ENCODE results near the gene EVC. TPM values are rescaled to one million over a fixed set of nuclear protein-coding genes. Genes with fewer than 3 reads are reported as not detected.
A peak's percentile ranks its signal among the peaks of the same experiment; 100 is the strongest.

Gene EVC
- polyA plus RNA-seq, 3 donors, result 36.2 to 41.3 (median 40.6) TPM

DNA sequence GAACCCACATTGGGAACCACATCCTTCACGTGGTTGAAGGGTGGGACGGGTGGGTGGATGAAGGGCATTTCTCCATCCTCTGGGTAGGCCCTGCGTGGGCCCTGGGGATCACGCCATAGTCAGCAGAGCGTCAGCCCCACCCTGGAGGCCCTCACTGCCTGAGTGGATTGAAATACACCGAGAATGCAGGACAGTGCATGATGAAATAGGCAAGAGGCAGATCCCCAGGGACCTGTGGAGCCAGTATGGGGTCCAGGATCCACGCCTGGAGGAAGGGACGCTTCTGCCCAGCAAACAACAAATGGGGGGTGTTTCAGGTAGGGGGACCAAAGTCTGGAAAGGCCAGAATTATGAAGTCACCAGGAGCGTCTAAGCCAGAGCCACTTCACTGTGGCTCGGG lies 19.4 kb downstream of the EVC start:
- DNase-seq (ENCODE audit: low read depth in 3 of 3, low spot score in 2 of 3), result no peak

DNA sequence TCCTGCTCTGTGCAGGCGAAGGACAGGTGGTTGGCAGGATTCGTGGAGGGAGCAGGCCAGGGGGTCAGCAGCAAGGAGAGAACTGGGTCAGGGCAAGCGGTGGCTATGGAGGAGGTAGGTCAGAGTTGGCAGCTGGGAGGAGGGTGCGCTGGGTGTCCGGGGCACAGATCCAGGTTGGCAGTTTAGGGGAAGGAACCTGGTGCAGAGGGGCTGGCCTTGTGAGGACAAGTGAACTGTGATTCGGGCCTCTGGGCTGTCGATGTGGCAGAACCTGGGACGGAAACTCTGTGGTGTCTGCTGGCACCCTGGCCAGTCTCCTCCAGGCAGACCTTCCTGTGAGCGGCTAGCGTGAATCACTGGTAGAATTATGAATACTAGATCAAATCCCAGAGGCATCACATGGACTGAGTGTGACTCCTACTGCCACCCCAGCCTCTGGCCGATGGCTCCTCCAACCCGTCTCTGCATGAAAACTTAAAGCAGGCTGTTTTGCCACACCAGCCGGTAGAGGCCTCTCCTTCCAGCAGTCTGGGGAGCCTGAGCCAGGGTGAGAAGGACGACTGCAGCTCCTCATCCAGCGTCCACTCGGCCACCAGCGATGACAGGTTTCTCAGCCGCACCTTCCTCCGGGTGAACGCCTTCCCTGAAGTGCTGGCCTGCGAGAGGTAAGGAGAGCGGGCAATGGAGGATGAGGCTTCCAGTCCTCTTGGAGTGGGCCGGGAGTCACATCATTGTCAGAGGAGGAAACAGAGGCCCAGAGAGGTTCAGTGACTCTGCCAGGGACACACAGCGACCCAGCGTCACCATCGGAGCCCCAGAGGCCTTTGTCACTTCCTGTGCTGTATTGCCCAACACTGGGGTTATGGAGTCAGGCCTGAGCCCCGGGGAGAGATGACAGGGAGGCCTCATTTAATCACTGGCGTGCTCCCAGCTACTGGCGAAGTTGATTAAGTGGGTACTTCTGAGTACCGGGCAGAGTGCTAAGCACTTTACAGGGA lies 20.3 kb downstream of the EVC start:
- DNase-seq (ENCODE audit: low read depth in 3 of 3, low spot score in 2 of 3), result no peak

DNA sequence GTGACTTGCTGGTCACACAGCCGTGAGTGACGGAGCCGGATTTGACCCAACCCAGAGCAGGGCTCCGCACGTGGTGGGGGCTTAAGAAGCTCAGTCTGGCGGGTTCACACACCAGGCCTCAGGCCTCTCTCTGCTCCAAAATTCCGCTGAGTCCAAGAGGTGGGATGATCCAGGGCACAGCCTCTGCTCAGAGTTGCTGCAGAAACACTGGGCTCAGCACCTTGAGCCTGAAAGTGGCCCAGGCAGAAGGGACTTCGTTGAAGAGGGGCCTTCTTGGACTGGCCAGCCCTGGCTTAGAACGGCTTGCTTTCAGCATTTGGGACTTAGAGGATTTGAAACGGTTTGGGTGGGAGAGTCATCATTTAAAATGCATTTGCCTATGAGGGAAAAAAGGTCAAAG lies 21.2 kb downstream of the EVC start:
- no peak for DNase-seq (ENCODE audit: low read depth in 3 of 3, low spot score in 2 of 3)

DNA sequence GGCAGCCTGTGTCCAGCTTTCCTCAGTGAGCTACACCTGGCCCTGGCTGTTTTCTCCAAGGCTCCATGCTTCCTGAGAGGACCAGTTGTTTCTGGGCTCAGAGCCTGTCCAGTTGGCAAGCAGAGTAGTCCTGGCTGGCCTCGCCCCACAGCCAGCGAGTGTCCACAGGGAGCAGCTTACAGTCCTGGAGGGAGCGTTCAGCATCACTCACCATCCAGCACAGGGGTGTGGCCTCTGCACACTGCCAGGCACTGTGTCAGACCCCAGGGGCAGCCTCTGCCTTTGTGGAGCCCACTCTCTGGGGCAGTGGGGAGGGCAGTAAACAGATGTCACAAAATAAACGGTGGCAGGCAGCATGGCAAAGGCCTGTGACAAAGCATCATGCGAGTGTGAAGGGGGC lies 23.9 kb downstream of the EVC start:
- DNase-seq (ENCODE audit: low read depth in 3 of 3, low spot score in 2 of 3), result no peak

DNA sequence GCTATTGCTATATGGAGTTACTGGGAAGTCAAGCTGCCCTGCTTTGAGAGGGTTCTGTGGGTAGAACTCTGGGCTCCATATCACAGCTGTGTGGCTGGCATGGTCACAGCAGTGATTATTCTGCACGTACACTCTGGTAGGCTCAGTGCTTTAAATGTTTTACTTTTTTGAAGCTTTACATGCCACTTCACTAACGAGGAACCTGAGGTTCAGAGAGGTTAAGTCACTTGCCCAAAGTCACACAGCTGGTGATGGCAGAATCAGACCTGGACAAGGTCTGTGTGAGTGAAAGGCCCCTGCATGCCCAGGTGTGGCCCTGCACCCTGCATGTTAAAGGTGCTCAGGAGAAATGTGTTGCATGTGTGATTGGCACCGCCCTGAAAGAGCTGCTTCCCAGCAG lies 24.5 kb downstream of the EVC start:
- DNase-seq (ENCODE audit: low read depth in 3 of 3, low spot score in 2 of 3), result no peak

DNA sequence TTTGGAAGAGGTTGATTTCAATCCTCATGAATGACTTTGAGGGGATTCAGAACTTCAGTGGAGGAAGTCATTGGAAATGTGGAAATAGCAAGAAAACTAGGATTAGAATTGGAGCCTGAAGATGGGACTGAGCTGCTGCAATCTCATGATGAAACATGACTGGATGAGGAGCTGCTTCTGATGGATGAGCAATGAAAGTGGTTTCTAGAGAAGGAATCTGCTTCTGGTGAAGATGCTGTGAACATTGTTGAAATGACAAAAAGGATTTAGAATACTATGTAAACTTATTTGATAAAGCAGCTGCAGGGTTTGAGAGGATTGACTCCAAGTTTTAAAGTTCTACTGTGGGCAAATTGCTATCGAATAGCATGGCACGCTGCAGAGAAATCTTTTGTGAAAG lies 27.1 kb downstream of the EVC start:
- no peak for DNase-seq (ENCODE audit: low read depth in 3 of 3, low spot score in 2 of 3)

DNA sequence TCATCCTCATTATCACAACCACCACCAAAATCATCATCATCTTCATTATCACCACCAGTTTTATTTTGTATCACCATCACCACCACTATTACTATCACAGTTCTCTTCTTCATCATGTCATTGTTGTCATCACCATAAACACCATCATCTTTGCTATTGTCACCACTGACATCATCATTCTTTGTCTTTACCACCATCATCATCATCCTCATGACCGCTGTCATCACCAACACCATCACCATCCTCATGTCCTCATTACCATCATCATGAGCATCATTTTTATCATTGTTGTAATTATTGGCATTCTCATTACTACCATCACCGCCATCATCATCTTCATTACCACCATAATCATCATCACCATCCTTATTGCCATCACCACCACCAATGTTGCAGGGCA lies 31.4 kb downstream of the EVC start:
- DNase-seq (ENCODE audit: low read depth in 3 of 3, low spot score in 2 of 3), result no peak

DNA sequence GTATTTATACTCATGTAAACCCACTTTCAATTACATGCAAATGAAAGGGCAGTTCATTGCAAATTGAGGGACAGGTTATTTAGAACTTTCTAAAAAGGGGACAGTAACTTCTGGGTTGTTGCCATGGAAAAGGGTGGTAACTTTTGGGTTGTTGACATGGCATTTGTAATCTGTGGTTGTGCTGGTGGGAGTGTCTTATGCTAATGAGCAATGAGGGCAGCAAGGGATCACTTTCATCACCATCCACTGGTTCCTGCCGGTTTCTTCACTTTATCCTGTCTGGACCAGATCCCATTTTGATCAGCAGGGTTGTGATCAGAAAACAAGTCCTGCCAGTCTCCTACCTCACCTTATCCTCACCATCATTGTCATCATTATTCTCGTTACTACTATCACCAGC lies 32.0 kb downstream of the EVC start:
- DNase-seq (ENCODE audit: low read depth in 3 of 3, low spot score in 2 of 3), result no peak

DNA sequence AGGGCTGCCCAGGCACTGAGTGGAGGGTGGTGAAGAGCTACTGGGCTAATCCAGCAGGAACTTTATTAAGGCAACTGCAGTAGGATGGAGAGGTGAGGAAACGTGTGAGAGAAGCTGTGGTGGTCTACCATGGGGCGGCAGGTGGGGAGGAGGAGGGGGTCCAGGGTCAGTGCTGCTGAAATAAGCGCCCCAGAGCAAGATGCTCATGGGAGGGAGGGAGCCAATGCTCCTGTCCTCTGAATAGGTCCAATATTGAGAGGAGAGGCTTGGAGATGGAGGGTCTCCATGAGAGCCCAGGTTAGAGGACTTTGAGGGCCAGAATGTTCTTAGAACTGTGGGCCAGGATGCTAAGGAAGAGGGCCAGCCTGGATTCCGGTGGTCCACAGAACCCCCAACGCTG lies 35.2 kb downstream of the EVC start:
- DNase-seq (ENCODE audit: low read depth in 3 of 3, low spot score in 2 of 3), result no peak

DNA sequence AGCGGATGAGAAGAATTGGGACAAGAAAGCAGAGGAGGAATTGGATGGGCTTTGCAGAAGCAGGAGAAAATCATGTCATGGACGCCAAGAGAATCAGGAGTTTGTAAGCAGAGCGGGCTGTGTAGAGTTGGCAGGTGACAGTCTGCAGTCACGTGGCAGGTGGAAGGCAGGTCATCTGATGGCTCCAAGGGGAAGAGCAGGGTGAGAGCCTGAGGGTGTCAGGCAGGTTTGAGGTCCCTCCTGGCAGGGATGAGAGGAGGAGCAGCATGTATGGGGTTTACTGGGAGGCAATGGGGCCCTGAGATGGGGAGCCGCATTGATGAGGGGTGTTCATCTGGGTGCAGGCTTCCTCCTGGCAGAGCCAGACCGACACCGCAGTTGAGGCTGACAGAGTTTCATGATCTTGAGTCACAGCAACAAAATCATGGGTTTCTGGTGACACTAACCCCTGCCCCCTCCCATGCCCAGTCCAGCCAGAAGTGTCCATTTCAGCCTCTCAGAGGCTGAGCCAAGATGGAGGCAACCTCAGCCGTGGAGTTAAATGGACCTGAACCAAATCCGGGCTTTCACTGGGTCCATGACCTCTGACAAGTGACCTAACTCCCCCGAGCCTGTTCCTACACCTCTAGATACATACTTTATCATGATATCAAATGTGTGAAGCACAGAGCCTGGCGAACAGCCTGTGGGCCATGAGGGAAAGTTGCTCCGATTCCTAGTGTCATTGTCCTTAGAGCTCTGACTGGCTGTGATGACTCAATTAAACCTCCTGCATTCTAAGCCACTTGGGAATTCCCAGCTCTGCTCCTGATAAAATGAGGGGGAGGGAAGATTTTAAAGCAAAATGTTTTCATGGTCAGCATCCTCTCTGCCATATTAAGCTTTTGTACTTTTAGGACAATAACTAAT lies 36.1 kb downstream of the EVC start:
- DNase-seq (ENCODE audit: low read depth in 3 of 3, low spot score in 2 of 3), result no peak

DNA sequence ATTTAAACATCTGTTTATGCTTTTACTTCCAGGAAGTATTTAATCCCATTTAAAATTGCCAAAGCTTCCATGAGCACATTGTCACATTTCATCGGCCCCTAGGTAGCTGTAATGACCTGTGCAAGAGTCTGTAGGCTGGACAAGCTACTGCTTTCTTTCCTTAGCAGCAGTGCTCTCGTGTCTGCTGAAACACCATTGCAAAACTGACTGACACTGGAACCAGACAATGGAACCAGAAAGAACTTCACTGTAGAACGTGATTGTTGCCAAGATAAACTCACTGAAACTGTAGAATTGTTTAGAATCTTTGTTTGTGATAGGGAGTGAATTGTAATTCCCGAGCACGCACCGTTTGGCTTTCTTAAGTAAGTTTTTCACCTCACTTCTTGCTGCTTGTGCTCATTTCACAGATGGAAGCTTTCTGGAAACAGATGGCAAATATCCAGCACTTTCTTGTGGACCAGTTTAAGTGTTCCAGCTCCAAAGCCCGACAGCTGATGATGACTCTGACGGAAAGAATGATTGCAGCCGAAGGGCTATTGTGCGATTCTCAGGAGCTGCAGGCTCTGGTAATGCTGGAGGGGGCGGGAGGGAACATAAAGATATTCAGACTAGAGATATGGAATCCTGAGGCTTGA lies 36.9 kb downstream of the EVC start:
- DNase-seq (ENCODE audit: low read depth in 3 of 3, low spot score in 2 of 3), result peak in 2 of 3 donors; percentile 20 to 58

DNA sequence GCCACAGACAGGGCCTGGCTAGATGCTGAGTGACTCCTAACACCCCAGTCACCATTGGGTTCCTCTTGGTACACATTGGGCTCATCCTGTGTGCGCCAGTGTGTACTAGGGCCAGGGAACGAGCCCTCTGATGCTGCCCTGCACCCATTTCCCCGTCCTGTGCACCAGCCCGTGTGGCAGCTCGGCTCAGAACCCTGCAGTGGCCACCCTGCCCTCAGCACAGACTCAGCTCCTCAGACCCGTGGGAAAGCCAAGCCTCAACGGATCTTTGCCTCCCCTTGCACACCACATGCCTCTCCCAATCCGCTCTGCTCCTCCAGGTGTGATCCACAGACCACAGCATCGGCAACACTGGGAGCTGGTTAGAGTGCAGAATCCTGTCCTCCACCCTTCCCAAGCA lies 38.6 kb downstream of the EVC start:
- no peak for DNase-seq (ENCODE audit: low read depth in 3 of 3, low spot score in 2 of 3)

DNA sequence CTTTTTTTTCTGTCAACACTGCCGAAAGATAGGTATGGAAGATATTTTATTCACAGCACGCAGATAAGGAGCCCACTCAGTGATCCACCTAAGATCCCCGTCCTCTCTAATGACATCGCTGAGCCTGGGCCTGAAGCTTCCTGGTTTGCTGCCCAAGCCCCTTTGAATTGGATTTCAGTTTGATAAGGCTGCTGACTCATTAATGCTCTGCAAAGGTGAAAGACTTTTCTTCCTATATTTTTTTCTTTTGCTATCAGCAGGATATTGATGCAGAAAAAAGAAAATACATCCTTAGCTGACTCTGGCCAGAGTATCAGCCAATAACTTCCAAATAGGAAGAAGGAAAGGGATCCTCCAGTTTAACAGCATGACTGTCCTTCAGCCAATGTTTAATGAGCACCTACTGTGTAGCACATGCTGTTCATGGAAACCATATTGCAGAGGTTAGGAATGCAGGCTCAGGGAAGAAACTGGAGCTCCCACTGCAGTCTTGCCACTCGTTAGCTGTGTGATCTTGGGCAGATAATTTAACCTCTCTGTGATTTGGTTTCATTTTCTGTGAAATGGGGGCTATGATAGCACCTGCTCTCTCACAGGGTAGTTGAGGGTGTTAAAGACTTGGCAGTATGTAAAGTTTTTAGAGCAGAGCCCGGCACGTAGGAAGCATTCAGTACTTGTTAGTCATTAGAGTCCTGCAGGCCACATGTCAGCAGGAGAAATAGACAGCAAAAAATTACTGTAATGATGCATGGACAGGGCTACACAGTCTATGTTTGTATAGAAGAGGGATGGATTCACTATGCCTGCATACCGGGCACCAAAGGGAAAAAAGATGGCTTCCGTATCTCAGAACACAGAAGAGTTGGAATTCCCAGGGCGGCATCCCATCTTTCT lies 39.3 kb downstream of the EVC start:
- no peak for DNase-seq (ENCODE audit: low read depth in 3 of 3, low spot score in 2 of 3)

DNA sequence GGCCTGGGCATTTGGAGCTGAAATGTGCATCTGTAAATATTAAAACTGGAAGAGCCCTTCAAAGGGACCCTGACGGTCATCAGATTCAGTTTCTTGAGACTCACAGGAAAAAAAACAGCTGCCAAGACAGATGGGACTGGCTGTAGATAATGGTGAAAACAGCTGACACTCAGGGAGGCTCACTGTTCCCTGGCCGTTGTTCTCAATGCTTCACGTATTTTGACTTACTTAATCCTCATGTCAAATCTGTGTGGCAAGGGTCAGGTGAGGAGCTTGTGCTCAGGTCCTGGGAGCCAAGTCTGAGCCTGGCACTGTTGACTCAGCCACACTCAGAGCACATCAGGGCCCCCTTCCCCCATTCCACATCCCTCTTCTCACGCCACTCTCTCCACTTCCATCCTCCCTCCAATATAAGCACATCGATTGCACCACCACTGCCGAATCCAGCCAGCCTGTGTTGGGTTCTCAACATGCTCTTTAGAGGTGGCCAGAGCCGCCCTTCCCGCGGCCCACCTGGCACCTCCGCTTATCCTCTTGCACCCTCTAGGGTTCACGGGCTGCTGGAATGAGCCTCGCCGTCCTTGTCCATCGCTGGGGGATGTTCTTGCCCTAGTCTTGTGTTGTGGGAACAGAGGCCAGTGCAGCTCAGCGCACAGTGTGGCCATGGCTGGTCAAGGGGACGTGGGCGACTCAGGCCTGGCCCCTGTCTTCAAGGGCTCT lies 40.1 kb downstream of the EVC start:
- no peak for DNase-seq (ENCODE audit: low read depth in 3 of 3, low spot score in 2 of 3)

DNA sequence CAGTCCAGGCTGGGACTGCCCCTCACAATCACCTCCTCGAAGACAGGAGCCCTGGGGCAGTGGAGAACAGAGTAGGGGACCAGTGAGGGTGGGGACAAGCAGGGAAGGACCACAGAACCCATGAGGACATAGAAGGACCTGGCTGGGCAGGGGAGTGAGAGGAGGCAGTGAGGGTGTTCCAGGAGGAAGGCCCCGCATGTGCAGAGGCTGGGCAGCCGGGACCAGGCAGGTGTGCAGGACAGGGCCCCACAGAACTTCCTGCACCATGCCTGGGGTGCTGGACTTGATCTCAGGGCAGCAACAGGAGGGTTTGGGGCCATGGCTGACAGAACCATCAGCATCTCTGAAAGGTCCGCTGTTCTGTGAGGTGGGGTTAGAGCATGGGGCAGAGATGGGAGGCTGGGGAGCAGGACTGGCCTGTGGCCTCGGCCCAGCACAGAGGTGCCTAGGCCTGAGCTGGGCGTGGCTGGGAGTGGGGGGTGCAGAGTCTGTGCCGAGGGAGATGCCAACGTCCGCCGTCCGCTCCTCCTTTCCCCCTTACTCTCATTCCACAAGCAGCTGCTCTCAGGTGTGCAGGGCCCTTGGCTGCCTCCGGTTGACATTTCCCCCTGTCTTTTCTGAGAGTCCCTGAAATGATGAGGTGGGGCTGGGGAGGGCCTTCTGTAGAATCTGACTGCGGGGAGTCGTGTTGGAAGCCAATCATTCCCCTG lies 40.8 kb downstream of the EVC start:
- no peak for DNase-seq (ENCODE audit: low read depth in 3 of 3, low spot score in 2 of 3)

DNA sequence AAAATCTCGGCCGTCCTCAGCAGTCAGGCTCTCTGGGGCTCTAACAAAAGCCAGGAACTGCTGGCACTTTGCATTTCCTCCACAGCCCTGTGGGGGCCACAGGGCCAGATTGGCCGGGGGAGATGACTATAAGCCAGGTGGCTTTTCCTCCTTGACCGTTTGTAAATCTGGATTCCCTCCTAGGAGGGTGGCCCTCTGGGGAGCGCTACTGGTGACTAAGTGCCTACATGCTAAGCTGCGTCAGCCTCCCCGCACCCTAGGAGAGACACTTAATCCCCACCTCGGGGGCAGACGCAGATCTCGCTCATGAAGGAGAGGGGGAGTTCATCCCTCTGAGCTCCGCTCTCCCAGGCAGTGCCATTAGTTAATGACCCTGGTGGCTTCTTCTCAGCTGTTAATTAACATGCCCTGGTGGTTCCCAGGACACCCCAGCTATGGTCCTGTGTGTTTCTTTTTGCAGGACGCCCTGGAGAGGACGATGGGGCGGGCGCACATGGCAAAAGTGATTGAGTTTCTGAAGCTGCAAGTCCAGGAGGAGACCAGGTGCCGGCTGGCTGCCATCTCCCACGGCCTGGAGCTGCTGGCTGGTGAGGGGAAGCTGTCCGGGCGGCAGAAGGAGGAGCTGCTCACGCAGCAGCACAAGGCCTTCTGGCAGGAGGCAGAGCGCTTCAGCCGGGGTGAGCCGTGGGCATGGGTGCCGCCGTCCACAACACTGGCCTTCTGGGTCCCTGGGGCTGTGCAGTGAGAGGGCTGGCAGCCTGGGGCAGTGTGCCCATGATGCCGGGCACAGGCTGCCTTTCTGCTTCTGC lies 41.6 kb downstream of the EVC start:
- DNase-seq (ENCODE audit: low read depth in 3 of 3, low spot score in 2 of 3), result peak in 1 of 3 donors; percentile 10

DNA sequence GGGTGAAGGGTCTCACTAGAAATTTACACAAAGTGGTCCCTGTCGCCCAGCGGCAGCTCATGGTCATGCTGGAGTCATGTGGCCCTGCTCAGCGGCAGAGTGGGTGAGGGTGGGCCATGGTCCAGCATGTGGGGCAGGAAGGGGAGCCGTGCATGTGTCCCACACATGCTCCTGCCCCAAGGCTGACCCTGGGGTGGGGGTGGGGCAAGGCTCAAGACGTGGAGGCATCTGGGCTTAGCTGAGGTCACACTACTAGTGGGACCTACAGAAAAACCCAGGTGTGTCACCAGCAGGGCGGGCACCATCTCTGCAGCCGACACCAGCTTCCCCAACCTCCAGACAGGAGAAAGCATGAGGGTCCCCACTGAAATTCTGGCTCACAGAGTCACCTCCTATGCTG lies 42.4 kb downstream of the EVC start:
- DNase-seq (ENCODE audit: low read depth in 3 of 3, low spot score in 2 of 3), result no peak

Data from right renal cortex interstitium (tissue), 3 donors.